Keratinocyte (primary cell): ENCODE results near the gene PRKAG2. TPM values are rescaled to one million over a fixed set of nuclear protein-coding genes. Genes with fewer than 3 reads are reported as not detected.
"Not testable (repeated sequence)": the region's sequence is repeated elsewhere in the genome, so short reads cannot be mapped to it uniquely, and the experiment has no call there.

Experiments used
- DNase-seq: peaks from one replicate; pipeline ENCODE4 v3.0.0-alpha.2; 2011; ENCODE audit warnings: low read depth, missing footprints, low spot score
- FAIRE-seq: peaks from 2 replicates; lab custom pipeline; 2011; peaks lifted over from hg19 to GRCh38; lab: Jason Lieb, UNC
- H2AFZ ChIP-seq: 2 replicates; pipeline ENCODE4 v1.6.0; 2012; ENCODE audit warnings: low read length, control low read depth, inconsistent platforms; ENCODE audit not compliant: control insufficient read depth
- H3K27ac ChIP-seq: 2 replicates; pipeline ENCODE4 v1.5.1; 2011; ENCODE audit warnings: low read length; ENCODE audit not compliant: control insufficient read depth, insufficient read depth
- H3K27me3 ChIP-seq: 3 replicates; pipeline ENCODE4 v1.6.0; 2011; ENCODE audit warnings: low read length; ENCODE audit not compliant: control insufficient read depth, insufficient read depth; ENCODE audit errors: extremely low read depth
- H3K36me3 ChIP-seq, 2 experiments: 2 replicates in 1 of 2; 3 replicates in 1 of 2; pipeline ENCODE4 v1.5.1; 2011; ENCODE audit warnings: low read length in 2 of 2, mild to moderate bottlenecking in 1 of 2; ENCODE audit not compliant: control insufficient read depth in 2 of 2, insufficient read depth in 2 of 2; ENCODE audit errors: extremely low read depth in 1 of 2
- H3K4me1 ChIP-seq: 3 replicates; pipeline ENCODE4 v1.5.1; 2011; ENCODE audit warnings: low read length; ENCODE audit not compliant: control insufficient read depth, insufficient read depth; ENCODE audit errors: extremely low read depth
- H3K4me2 ChIP-seq: 3 replicates; pipeline ENCODE4 v1.6.0; 2011; ENCODE audit warnings: low read depth, low read length; ENCODE audit not compliant: control insufficient read depth, insufficient read depth; ENCODE audit errors: extremely low read depth
- H3K4me3 ChIP-seq, 3 experiments: fragments of 200-600 bp in 1 of 3; sonication (generic) in 1 of 3; 2 replicates in 2 of 3; 3 replicates in 1 of 3; pipeline ENCODE4 v1.5.1; 2011 to 2016; ENCODE audit warnings: low read length in 3 of 3, mild to moderate bottlenecking in 3 of 3, control low read depth in 2 of 3, inconsistent platforms in 1 of 3, low read depth in 1 of 3, mixed read lengths in 1 of 3, mixed run types in 1 of 3, moderate library complexity in 1 of 3; ENCODE audit not compliant: control insufficient read depth in 2 of 3, insufficient read depth in 2 of 3; ENCODE audit errors: extremely low read depth in 1 of 3
- H3K79me2 ChIP-seq: 2 replicates; pipeline ENCODE4 v1.6.0; 2012; ENCODE audit warnings: low read length; ENCODE audit not compliant: control insufficient read depth, insufficient read depth
- H3K9ac ChIP-seq: 3 replicates; pipeline ENCODE4 v1.6.0; 2011; ENCODE audit warnings: low read length; ENCODE audit not compliant: control insufficient read depth, insufficient read depth; ENCODE audit errors: extremely low read depth
- H3K9me1 ChIP-seq: 3 replicates; pipeline ENCODE4 v1.6.0; 2011; ENCODE audit warnings: low read length; ENCODE audit not compliant: control insufficient read depth, insufficient read depth; ENCODE audit errors: extremely low read depth
- H3K9me3 ChIP-seq: 2 replicates; pipeline ENCODE4 v1.5.1; 2012; ENCODE audit warnings: low read depth, low read length; ENCODE audit not compliant: control insufficient read depth
- H4K20me1 ChIP-seq: 3 replicates; pipeline ENCODE4 v1.6.0; 2011; ENCODE audit warnings: low read length; ENCODE audit not compliant: control insufficient read depth, insufficient read depth; ENCODE audit errors: extremely low read depth
- EZH2 ChIP-seq: IDR thresholded peaks from one replicate; pipeline ENCODE4 v1.6.1; 2012; ENCODE audit warnings: inconsistent platforms, mild to moderate bottlenecking, low read length, moderate library complexity
- dilution Hi-C: fragments of 300-500 bp; cut with MboI; formaldehyde crosslinking; loops from one replicate; pipeline ENCODE4 v1.7.0; 2020; ENCODE audit warnings: low sequenced_read_pairs; ENCODE audit not compliant: extremely low pct_ligation_motif_present
- polyA plus RNA-seq, 5 experiments: library from polyadenylated mRNA; depleted of rRNA in 3 of 5; stranded (reverse) in 3 of 5; stranded (forward) in 1 of 5; unstranded in 1 of 5; fragments of >200 nt; gene quantifications; 1 replicate in 1 of 5; 2 replicates in 3 of 5; 3 replicates in 1 of 5; pipeline versions ENCODE4 v1.2.1 to v1.2.3, GENCODE V29; 2011 to 2012; ENCODE audit warnings: missing spikeins in 2 of 5, low read depth in 1 of 5, low replicate concordance in 1 of 5
- TF ChIP-seq, protein P1 (sequence below), 3 experiments: IDR thresholded peaks in 1 of 3; conservative IDR thresholded peaks in 1 of 3; optimal IDR thresholded peaks in 1 of 3; 2 replicates in 2 of 3; 3 replicates in 1 of 3; pipeline versions ENCODE3 to v1.5.1; 2011; ENCODE audit warnings: low read length in 3 of 3, mild to moderate bottlenecking in 3 of 3, moderate library complexity in 2 of 3, control low read depth in 1 of 3, inconsistent platforms in 1 of 3; ENCODE audit not compliant: insufficient read depth in 2 of 3; ENCODE audit errors: extremely low read depth in 1 of 3

Gene PRKAG2
- polyA plus RNA-seq, 1 donor (not counting 4 experiments of a cell fraction or from before 2014, with no cell fraction given): 39.5 TPM

DNA sequence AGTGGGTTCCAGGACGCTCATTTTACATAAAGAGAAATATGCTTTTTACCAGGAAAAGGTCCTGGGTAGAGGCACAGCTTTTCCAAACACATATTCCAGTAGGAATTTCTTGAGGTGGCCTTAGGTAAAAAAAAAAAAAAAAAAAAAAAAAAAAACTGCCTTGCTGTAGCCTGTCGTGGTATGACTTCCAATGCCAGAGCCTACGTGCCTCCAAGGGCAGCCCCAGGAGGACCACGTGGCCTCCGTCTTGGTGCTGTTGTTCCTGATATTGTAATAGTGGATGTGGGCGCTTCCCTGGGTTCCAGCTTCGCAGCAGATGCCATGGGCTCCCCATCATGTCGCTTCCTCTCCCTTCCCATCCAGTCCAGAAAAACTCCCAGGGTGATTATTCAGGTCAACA lies 49.3 kb downstream of the PRKAG2 start:
- no peak for FAIRE-seq
- Histone ChIP-seq H4K20me1 (no peaks in the 10 kb centered on the region), H3K4me3 (no peak overlapping the region), H3K9me3 (no peaks in the 10 kb centered on the region), H2AFZ (no peak overlapping the region), H3K27ac (no peak overlapping the region), H3K4me2 (no peak overlapping the region), H3K27me3 (peaks cover 10% of the 10 kb centered on the region), H3K79me2 (no peaks in the 10 kb centered on the region), H3K9me1 (no peaks in the 10 kb centered on the region), H3K36me3 (no peaks in the 10 kb centered on the region), H3K4me1 (no peaks in the 10 kb centered on the region), H3K9ac (no peak overlapping the region)
- dilution Hi-C loops: no loop called here
- TF ChIP-seq EZH2: no peak
- TF ChIP-seq, protein P1, sequence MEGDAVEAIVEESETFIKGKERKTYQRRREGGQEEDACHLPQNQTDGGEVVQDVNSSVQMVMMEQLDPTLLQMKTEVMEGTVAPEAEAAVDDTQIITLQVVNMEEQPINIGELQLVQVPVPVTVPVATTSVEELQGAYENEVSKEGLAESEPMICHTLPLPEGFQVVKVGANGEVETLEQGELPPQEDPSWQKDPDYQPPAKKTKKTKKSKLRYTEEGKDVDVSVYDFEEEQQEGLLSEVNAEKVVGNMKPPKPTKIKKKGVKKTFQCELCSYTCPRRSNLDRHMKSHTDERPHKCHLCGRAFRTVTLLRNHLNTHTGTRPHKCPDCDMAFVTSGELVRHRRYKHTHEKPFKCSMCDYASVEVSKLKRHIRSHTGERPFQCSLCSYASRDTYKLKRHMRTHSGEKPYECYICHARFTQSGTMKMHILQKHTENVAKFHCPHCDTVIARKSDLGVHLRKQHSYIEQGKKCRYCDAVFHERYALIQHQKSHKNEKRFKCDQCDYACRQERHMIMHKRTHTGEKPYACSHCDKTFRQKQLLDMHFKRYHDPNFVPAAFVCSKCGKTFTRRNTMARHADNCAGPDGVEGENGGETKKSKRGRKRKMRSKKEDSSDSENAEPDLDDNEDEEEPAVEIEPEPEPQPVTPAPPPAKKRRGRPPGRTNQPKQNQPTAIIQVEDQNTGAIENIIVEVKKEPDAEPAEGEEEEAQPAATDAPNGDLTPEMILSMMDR (optimal IDR thresholded peaks at IDR 0.05 in 1 of 3, IDR thresholded peaks at IDR 0.05 in 1 of 3, conservative IDR thresholded peaks at IDR 0.05 in 1 of 3; ENCODE audit: extremely low read depth in 1 of 3, insufficient read depth in 2 of 3, low read length in 3 of 3): no peak
- DNase-seq: no peak

GRCh38 chr7:151826316-151826715 lies 50.6 kb downstream of the PRKAG2 start:
- H3K9ac ChIP-seq, H3K4me1 ChIP-seq, H3K4me3 ChIP-seq, H3K4me2 ChIP-seq, H3K79me2 ChIP-seq, DNase-seq, H3K27me3 ChIP-seq, H3K9me3 ChIP-seq, H3K27ac ChIP-seq, dilution Hi-C loops, H3K36me3 ChIP-seq, H4K20me1 ChIP-seq, H2AFZ ChIP-seq, H3K9me1 ChIP-seq, FAIRE-seq: not testable (repeated sequence)

DNA sequence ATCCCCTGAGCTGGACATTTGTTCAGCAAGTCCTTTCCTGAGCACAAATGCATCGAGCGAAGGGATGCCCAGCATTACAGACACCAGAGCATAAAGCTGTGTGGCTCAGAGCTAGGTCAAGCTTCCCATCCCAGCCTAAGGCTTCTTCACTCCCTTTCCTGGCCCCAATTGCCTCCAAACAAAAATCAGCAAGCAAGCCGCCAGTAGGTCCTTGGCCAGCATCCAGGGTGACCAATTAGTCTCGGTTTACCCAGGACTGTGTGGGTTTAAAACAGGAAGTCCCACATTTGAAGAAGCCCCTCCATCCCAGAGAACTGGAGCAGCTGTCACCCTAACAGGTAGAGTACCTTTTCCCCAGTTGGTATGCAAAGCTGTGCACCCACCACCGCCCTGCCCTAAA lies 51.2 kb downstream of the PRKAG2 start:
- DNase-seq (no peak), FAIRE-seq (no peak)
- TF ChIP-seq, protein P1 (optimal IDR thresholded peaks at IDR 0.05 in 1 of 3, IDR thresholded peaks at IDR 0.05 in 1 of 3, conservative IDR thresholded peaks at IDR 0.05 in 1 of 3; ENCODE audit: extremely low read depth in 1 of 3, insufficient read depth in 2 of 3, low read length in 3 of 3): no peak
- TF ChIP-seq EZH2: no peak
- Histone ChIP-seq H3K9me3 (no peaks in the 10 kb centered on the region), H4K20me1 (no peaks in the 10 kb centered on the region), H3K9ac (no peak overlapping the region), H3K27me3 (peaks cover 10% of the 10 kb centered on the region), H3K9me1 (no peaks in the 10 kb centered on the region), H2AFZ (no peak overlapping the region), H3K4me3 (no peak overlapping the region), H3K27ac (no peak overlapping the region), H3K4me1 (no peaks in the 10 kb centered on the region), H3K79me2 (no peaks in the 10 kb centered on the region), H3K36me3 (no peaks in the 10 kb centered on the region), H3K4me2 (no peak overlapping the region)
- dilution Hi-C loops: no loop called here
